ENCODE data around the gene GLCE. TPM values are rescaled to one million over a fixed set of nuclear protein-coding genes. Genes with fewer than 3 reads are reported as not detected.
"Not testable (repeated sequence)": the region's sequence is repeated elsewhere in the genome, so short reads cannot be mapped to it uniquely, and the experiment has no call there.

The GLCE gene
- total RNA-seq, 1 donor from 2014 or later: 76.4 TPM

GRCh38 chr15:69138963-69139362 lies 21.5 kb upstream of the GLCE start:
- no peak for DNase-seq

GRCh38 chr15:69140306-69140705 lies 20.1 kb upstream of the GLCE start:
- DNase-seq: no peak

GRCh38 chr15:69141286-69141701 lies 19.1 kb upstream of the GLCE start:
- DNase-seq: no peak

GRCh38 chr15:69141833-69142232 lies 18.6 kb upstream of the GLCE start:
- no peak for DNase-seq

GRCh38 chr15:69143756-69144436 lies 16.5 kb upstream of the GLCE start:
- no peak for DNase-seq

GRCh38 chr15:69144530-69144929 lies 15.9 kb upstream of the GLCE start:
- DNase-seq: no peak

- DNase-seq: no peak
Observed at GRCh38 chr15:69145149-69145693, 15.2 kb upstream of the GLCE start.

- no peak for DNase-seq
Observed at GRCh38 chr15:69145694-69146492, 14.5 kb upstream of the GLCE start.

GRCh38 chr15:69146724-69147435 lies 13.6 kb upstream of the GLCE start:
- DNase-seq: no peak

GRCh38 chr15:69148465-69148864 lies 12.0 kb upstream of the GLCE start:
- DNase-seq: no peak

- no peak for DNase-seq
Observed at GRCh38 chr15:69149163-69149562, 11.3 kb upstream of the GLCE start.

- DNase-seq: no peak
Observed at GRCh38 chr15:69149803-69150202, 10.6 kb upstream of the GLCE start.

GRCh38 chr15:69150336-69150735 lies 10.1 kb upstream of the GLCE start:
- no peak for DNase-seq

GRCh38 chr15:69150841-69151240 lies 9.6 kb upstream of the GLCE start:
- no peak for DNase-seq

- no peak for DNase-seq
Observed at GRCh38 chr15:69153046-69153445, 7.4 kb upstream of the GLCE start.

GRCh38 chr15:69153587-69153986 lies 6.8 kb upstream of the GLCE start:
- DNase-seq: not testable (repeated sequence)

GRCh38 chr15:69154078-69154477 lies 6.4 kb upstream of the GLCE start:
- no peak for DNase-seq

- DNase-seq: no peak
Observed at GRCh38 chr15:69154684-69155083, 5.8 kb upstream of the GLCE start.

GRCh38 chr15:69156736-69157381 lies 3.6 kb upstream of the GLCE start:
- DNase-seq: no peak

GRCh38 chr15:69158201-69158842 lies 2.1 kb upstream of the GLCE start:
- DNase-seq: no peak

- no peak for DNase-seq
Observed at GRCh38 chr15:69158843-69159240, 1.6 kb upstream of the GLCE start.

GRCh38 chr15:69159805-69160140 lies 662 bp upstream of the GLCE start:
- DNase-seq: no peak
